ENCODE measurements around the gene CCDC154.

DNA sequence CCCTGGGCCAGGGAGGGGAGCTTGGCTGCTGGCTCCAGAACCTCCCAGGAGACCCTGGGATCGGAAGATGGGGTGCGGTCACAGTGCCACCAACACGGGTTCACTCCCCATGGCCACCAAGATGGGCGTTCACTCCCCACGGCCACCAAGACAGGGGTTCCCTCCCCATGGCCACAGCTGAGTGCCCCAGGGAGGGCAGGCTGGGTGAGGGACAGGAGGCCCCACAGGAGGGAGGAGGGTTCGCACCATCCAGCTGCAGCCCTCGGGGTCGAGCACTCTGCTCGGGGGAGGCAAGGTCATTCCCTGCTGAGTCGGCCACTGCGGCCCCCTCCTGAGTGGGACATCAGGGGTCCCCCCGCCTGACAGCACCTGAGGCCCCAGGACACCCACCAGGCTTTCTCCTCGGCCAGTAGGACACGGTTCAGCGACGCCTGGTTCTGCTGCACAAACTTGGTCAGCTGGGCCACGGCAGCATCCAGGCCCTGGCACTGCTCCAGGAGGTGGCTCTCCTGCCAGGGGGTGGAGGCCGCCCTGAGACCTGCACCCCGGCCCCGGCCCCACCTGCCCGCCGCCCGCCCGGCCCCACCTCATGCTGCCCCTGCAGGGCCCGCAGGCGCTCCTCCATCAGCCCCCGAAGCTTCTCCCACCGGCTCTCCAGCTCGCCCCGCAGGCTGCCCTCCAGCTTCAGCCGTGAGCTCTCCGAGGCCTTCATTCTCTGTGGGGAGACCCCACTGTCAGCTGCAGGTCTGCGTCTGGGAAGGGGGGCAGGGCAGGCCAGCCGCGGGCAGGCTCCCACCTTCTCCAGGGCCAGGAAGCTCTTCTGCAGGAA, 5.9 kb downstream of the CCDC154 start:
- TF ChIP-seq, protein P1, sequence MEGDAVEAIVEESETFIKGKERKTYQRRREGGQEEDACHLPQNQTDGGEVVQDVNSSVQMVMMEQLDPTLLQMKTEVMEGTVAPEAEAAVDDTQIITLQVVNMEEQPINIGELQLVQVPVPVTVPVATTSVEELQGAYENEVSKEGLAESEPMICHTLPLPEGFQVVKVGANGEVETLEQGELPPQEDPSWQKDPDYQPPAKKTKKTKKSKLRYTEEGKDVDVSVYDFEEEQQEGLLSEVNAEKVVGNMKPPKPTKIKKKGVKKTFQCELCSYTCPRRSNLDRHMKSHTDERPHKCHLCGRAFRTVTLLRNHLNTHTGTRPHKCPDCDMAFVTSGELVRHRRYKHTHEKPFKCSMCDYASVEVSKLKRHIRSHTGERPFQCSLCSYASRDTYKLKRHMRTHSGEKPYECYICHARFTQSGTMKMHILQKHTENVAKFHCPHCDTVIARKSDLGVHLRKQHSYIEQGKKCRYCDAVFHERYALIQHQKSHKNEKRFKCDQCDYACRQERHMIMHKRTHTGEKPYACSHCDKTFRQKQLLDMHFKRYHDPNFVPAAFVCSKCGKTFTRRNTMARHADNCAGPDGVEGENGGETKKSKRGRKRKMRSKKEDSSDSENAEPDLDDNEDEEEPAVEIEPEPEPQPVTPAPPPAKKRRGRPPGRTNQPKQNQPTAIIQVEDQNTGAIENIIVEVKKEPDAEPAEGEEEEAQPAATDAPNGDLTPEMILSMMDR (IDR thresholded peaks at IDR 0.05) = no peak
- TF ChIP-seq EZH2 (IDR thresholded peaks at IDR 0.05; ENCODE audit: borderline replicate concordance, insufficient read depth, low read depth, low read length, poor library complexity, severe bottlenecking) = no peak
